Epithelial cell of esophagus (primary cell): ENCODE data around the gene PLXNA2.
A peak's percentile ranks its signal among the peaks of the same experiment; 100 is the strongest.

ENCODE experiments used
- DNase-seq: peaks from one replicate; pipeline ENCODE4 v3.0.0; 2010; ENCODE audit warnings: low read depth
- H3K4me3 ChIP-seq: 2 replicates; pipeline ENCODE4 v1.5.1; 2011; ENCODE audit warnings: mild to moderate bottlenecking, low read length, control low read depth
- CTCF ChIP-seq: IDR thresholded peaks from 2 replicates; pipeline ENCODE4 v1.5.1; 2011; ENCODE audit warnings: low read depth, mild to moderate bottlenecking, low read length, control low read depth, inconsistent platforms; ENCODE audit not compliant: insufficient read depth; ENCODE audit errors: missing control alignments

PLXNA2 gene

GRCh38 chr1:208000504-208000903 lies 243.7 kb downstream of the PLXNA2 start:
- no peak overlapping the region for H3K4me3 ChIP-seq
- TF ChIP-seq CTCF: no peak
- DNase-seq: no peak

- TF ChIP-seq CTCF: no peak
Observed at GRCh38 chr1:207999972-208000371, 244.2 kb downstream of the PLXNA2 start.

GRCh38 chr1:207999274-207999915 lies 244.8 kb downstream of the PLXNA2 start:
- no peak overlapping the region for H3K4me3 ChIP-seq
- DNase-seq: no peak
- TF ChIP-seq CTCF: no peak

More at GRCh38 chr1:207999972-208000371, 244.2 kb downstream of the PLXNA2 start:
- H3K4me3 ChIP-seq: no peak overlapping the region
- DNase-seq: no peak

- no peak for DNase-seq
- H3K4me3 ChIP-seq: no peak overlapping the region
- no peak for TF ChIP-seq CTCF
Observed at GRCh38 chr1:207998691-207999090, 245.5 kb downstream of the PLXNA2 start.

- peak; percentile 91 for TF ChIP-seq CTCF
- DNase-seq: peak; percentile 77
- no peak overlapping the region for H3K4me3 ChIP-seq
Observed at GRCh38 chr1:207997486-207998268, 246.5 kb downstream of the PLXNA2 start.

- no peak for DNase-seq
- no peak for TF ChIP-seq CTCF
Observed at GRCh38 chr1:207996636-207997035, 247.5 kb downstream of the PLXNA2 start.

More at GRCh38 chr1:207996636-207997035, 247.5 kb downstream of the PLXNA2 start:
- H3K4me3 ChIP-seq: no peak overlapping the region
